Activated CD4-positive, alpha-beta T cell treated with anti-CD3 and anti-CD28 coated beads for 36 hours (primary cell): ENCODE data around the gene PCDHB16. TPM values are rescaled to one million over a fixed set of nuclear protein-coding genes. Genes with fewer than 3 reads are reported as not detected.
"Not testable (repeated sequence)": the region's sequence is repeated elsewhere in the genome, so short reads cannot be mapped to it uniquely, and the experiment has no call there.

ENCODE experiments used
- ATAC-seq: fragments of 200-7000 bp; cut with Tn5 transposase; one replicate; pipeline ENCODE4 v1.10.0; 2021; ENCODE audit warnings: mild to moderate bottlenecking, moderate library complexity
- CTCF ChIA-PET: fragments of 350-600 bp; sonication (Branson Sonifier 250); formaldehyde crosslinking; loops from one replicate; lab custom pipeline; 2021; ENCODE audit warnings: antibody characterized with exemption; lab: Charles Lee
- POLR2A ChIA-PET: fragments of 350-600 bp; sonication (Branson Sonifier 250); formaldehyde crosslinking; loops from one replicate; lab custom pipeline; 2021; ENCODE audit warnings: antibody characterized with exemption, inconsistent platforms; lab: Charles Lee
- DNase-seq: peaks from one replicate; pipeline ENCODE4 v3.0.0-alpha.2; 2020
- H3K27ac Mint-ChIP-seq: one replicate; pipeline ENCODE4 v1.8.0; 2021; ENCODE audit warnings: mixed read lengths
- H3K27me3 Mint-ChIP-seq: one replicate; pipeline ENCODE4 v1.8.0; 2021; ENCODE audit warnings: mixed read lengths
- H3K36me3 Mint-ChIP-seq: one replicate; pipeline ENCODE4 v1.8.0; 2021; ENCODE audit warnings: low read depth, mixed read lengths
- H3K4me1 Mint-ChIP-seq: one replicate; pipeline ENCODE4 v1.8.0; 2021; ENCODE audit warnings: mixed read lengths
- H3K4me3 Mint-ChIP-seq: one replicate; pipeline ENCODE4 v1.8.0; 2021; ENCODE audit warnings: mild to moderate bottlenecking, moderate library complexity, mixed read lengths
- H3K9me3 Mint-ChIP-seq: one replicate; pipeline ENCODE4 v1.8.0; 2021; ENCODE audit warnings: low read depth, mixed read lengths
- intact Hi-C, 2 experiments: fragments of 100-400 bp; cut with DNase I in 1 of 2; cut with micrococcal nuclease in 1 of 2; formaldehyde crosslinking; loops; one replicate each; pipeline versions ENCODE4 v1.14.2 to v1.15.1; 2022 to 2024; cut with DNase I, micrococcal nuclease
- total RNA-seq, 2 experiments: library from RNA; stranded (reverse); gene quantifications; one replicate each; pipeline ENCODE4 v1.2.3, GENCODE V29; 2021

PCDHB16 gene
- total RNA-seq, 2 experiments from 2014 or later, result not detected

DNA sequence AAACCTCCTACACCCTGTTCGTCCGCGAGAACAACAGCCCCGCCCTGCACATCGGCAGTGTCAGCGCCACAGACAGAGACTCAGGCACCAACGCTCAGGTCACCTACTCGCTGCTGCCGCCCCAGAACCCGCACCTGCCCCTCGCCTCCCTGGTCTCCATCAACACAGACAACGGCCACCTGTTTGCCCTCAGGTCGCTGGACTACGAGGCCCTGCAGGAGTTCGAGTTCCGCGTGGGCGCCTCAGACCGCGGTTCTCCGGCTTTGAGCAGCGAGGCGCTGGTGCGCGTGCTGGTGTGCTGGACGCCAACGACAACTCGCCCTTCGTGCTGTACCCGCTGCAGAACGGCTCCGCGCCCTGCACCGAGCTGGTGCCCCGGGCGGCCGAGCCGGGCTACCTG lies 24.8 kb upstream of the PCDHB16 start:
- ATAC-seq, H3K36me3 Mint-ChIP-seq, DNase-seq, intact Hi-C loops, POLR2A ChIA-PET, H3K4me1 Mint-ChIP-seq, CTCF ChIA-PET, H3K27ac Mint-ChIP-seq, H3K4me3 Mint-ChIP-seq: not testable (repeated sequence)
- H3K9me3 Mint-ChIP-seq, result peaks cover 11% of the 10 kb centered on the region
- H3K27me3 Mint-ChIP-seq, result peaks cover 40% of the 10 kb centered on the region

- intact Hi-C loops, H3K4me3 Mint-ChIP-seq, ATAC-seq, H3K36me3 Mint-ChIP-seq, H3K9me3 Mint-ChIP-seq, H3K27ac Mint-ChIP-seq, DNase-seq, H3K4me1 Mint-ChIP-seq, POLR2A ChIA-PET: not testable (repeated sequence)
- H3K27me3 Mint-ChIP-seq, result peaks cover 37% of the 10 kb centered on the region
- CTCF ChIA-PET, result interaction anchor here (0.6 kb wide), 1 partner anchor 100 kb away, joined by 3 read pairs; no protein-coding TSS in a partner anchor
Measured at GRCh38 chr5:141157901-141158300, 24.3 kb upstream of the PCDHB16 start.

- CTCF ChIA-PET, result interaction anchor here (0.6 kb wide), 1 partner anchor 15 kb away, joined by 3 read pairs; no protein-coding TSS in a partner anchor
- Mint-ChIP-seq H3K4me3 (no peak within 1 kb of the TSS), H3K4me1 (no peaks in the 10 kb centered on the region), H3K9me3 (peaks cover 12% of the 10 kb centered on the region), H3K36me3 (peaks cover 2% of the 10 kb centered on the region), H3K27me3 (peaks cover 36% of the 10 kb centered on the region), H3K27ac (no peak within 1 kb of the TSS)
- POLR2A ChIA-PET, result no interaction called here
- DNase-seq (peak; percentile 50), ATAC-seq (no peak)
- intact Hi-C loops, result no loop called here
Measured at GRCh38 chr5:141172381-141173204, 9.6 kb upstream of the PCDHB16 start, which contains the start of gene PCDHB7. PCDHB7 (plus strand) TSS chr5:141172644; CDS start chr5:141172836, 192 bp downstream.

DNA sequence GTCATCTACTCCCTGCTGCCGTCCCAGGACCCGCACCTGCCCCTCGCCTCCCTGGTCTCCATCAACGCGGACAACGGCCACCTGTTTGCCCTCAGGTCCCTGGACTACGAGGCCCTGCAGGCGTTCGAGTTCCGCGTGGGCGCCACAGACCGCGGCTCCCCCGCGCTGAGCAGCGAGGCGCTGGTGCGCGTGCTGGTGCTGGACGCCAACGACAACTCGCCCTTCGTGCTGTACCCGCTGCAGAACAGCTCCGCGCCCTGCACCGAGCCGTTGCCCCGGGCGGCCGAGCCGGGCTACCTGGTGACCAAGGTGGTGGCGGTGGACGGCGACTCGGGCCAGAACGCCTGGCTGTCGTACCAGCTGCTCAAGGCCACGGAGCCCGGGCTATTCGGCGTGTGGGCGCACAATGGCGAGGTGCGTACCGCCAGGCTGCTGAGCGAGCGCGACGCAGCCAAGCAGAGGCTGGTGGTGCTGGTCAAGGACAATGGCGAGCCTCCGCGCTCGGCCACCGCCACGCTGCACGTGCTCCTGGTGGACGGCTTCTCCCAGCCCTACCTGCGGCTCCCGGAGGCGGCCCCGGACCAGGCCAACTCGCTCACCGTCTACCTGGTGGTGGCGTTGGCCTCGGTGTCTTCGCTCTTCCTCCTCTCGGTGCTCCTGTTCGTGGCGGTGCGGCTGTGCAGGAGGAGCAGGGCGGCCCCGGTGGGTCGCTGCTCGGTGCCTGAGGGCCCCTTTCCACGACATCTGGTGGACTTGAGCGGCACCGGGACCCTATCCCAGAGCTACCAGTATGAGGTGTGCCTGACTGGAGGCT lies 7.7 kb upstream of the PCDHB16 start:
- H3K4me1 Mint-ChIP-seq, POLR2A ChIA-PET, CTCF ChIA-PET, H3K4me3 Mint-ChIP-seq, ATAC-seq, H3K36me3 Mint-ChIP-seq, intact Hi-C loops, DNase-seq, H3K27ac Mint-ChIP-seq: not testable (repeated sequence)
- H3K27me3 Mint-ChIP-seq, result peaks cover 27% of the 10 kb centered on the region
- peaks cover 12% of the 10 kb centered on the region for H3K9me3 Mint-ChIP-seq

GRCh38 chr5:141175933-141176332 lies 6.3 kb upstream of the PCDHB16 start:
- no peaks in the 10 kb centered on the region for H3K4me1 Mint-ChIP-seq
- POLR2A ChIA-PET, result no interaction called here
- ATAC-seq, result no peak
- H3K27ac Mint-ChIP-seq, result no peak overlapping the region
- CTCF ChIA-PET, result no interaction called here
- DNase-seq, result no peak
- no peak overlapping the region for H3K4me3 Mint-ChIP-seq
- H3K27me3 Mint-ChIP-seq, result peaks cover 25% of the 10 kb centered on the region
- H3K36me3 Mint-ChIP-seq, result peaks cover 5% of the 10 kb centered on the region
- H3K9me3 Mint-ChIP-seq, result peaks cover 13% of the 10 kb centered on the region
- intact Hi-C loops, result no loop called here

DNA sequence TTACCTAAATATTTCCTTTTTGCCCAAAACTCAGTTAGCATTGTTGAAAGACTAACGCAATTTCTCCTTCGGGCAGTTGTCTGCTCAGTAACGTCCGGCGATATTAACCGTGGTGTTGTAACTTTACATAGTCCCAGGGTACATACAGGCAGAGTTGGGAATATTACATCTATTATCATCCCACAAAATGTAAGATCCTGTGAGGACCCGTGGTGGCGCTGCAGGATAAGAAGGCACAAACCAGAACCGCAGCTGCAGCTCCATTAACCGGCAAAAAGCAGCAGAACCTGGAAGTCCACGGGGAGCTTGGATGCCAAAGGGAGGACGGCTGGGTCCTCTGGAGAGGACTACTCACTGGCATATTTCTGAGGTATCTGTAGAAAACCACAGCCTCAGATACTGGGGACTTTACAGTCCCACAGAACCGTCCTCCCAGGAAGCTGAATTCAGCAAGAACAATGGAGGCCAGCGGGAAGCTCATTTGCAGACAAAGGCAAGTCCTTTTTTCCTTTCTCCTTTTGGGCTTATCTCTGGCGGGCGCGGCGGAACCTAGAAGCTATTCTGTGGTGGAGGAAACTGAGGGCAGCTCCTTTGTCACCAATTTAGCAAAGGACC lies 4.5 kb upstream of the PCDHB16 start, which contains the start of gene PCDHB8:
TSS of gene PCDHB8 (plus strand) at position 214 of the 615 bp plus-strand sequence. CDS start at position 459, 245 bp downstream.
- H3K36me3 Mint-ChIP-seq, result peaks cover 11% of the 10 kb centered on the region

DNA sequence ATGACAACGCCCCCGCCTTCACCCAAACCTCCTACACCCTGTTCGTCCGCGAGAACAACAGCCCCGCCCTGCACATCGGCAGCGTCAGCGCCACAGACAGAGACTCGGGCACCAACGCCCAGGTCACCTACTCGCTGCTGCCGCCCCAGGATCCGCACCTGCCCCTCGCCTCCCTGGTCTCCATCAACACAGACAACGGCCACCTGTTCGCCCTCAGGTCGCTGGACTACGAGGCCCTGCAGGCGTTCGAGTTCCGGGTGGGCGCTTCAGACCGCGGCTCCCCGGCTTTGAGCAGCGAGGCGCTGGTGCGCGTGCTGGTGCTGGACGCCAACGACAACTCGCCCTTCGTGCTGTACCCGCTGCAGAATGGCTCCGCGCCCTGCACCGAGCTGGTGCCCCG lies 2.8 kb upstream of the PCDHB16 start:
- H3K27ac Mint-ChIP-seq, CTCF ChIA-PET, POLR2A ChIA-PET, DNase-seq, H3K4me1 Mint-ChIP-seq, H3K4me3 Mint-ChIP-seq, ATAC-seq, intact Hi-C loops: not testable (repeated sequence)
- peaks cover 31% of the 10 kb centered on the region for H3K27me3 Mint-ChIP-seq
- H3K9me3 Mint-ChIP-seq, result peaks cover 18% of the 10 kb centered on the region
- H3K36me3 Mint-ChIP-seq, result peaks cover 16% of the 10 kb centered on the region

More for the DNA sequence above, 4.5 kb upstream of the PCDHB16 start, which contains the start of gene PCDHB8:
- intact Hi-C loops, ATAC-seq, H3K4me1 Mint-ChIP-seq, POLR2A ChIA-PET, H3K4me3 Mint-ChIP-seq, H3K27ac Mint-ChIP-seq, DNase-seq: not testable (repeated sequence)
- CTCF ChIA-PET, result interaction anchor here (0.9 to 1.4 kb wide), 4 partner anchors 15 to 219 kb away, joined by 3 to 6 read pairs (median 4); partner anchors contain the start of genes PCDHB10 and PCDHB13
- Mint-ChIP-seq H3K27me3 (peaks cover 32% of the 10 kb centered on the region), H3K9me3 (peaks cover 18% of the 10 kb centered on the region)

GRCh38 chr5:141179876-141180275 lies 2.3 kb upstream of the PCDHB16 start:
- H3K36me3 Mint-ChIP-seq, result peaks cover 18% of the 10 kb centered on the region
- H3K9me3 Mint-ChIP-seq, result peaks cover 21% of the 10 kb centered on the region
- H3K27ac Mint-ChIP-seq, POLR2A ChIA-PET, ATAC-seq, CTCF ChIA-PET, H3K4me3 Mint-ChIP-seq, H3K4me1 Mint-ChIP-seq, DNase-seq, intact Hi-C loops: not testable (repeated sequence)
- H3K27me3 Mint-ChIP-seq, result peaks cover 35% of the 10 kb centered on the region

DNA sequence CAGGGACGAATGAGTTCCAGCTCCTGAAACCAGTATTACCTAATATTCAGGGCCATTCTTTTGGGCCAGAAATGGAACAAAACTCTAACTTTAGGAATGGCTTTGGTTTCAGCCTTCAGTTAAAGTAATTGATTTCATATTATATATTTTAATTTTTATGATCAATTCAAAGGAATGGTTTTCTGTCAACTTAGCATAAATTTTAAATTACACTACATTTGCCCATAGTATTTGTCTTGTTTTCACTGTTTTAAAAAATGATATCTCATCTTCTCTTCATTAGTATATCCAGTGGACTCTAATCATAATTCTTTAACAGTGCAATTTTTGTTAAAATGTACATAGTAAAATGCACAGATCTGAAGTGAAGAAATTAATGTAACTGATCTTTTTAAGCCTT lies 1.9 kb upstream of the PCDHB16 start:
- H3K27me3 Mint-ChIP-seq, result peaks cover 36% of the 10 kb centered on the region
- no peaks in the 10 kb centered on the region for H3K4me1 Mint-ChIP-seq
- ChIA-PET POLR2A (no interaction called here), CTCF (interaction anchor here (0.5 kb wide), 1 partner anchor 21 kb away, joined by 6 read pairs; no protein-coding TSS in a partner anchor)
- peaks cover 18% of the 10 kb centered on the region for H3K36me3 Mint-ChIP-seq
- DNase-seq (no peak), ATAC-seq (no peak)
- intact Hi-C loops, result no loop called here
- no peak overlapping the region for H3K4me3 Mint-ChIP-seq
- H3K27ac Mint-ChIP-seq, result no peak overlapping the region
- peaks cover 19% of the 10 kb centered on the region for H3K9me3 Mint-ChIP-seq

- H3K27ac Mint-ChIP-seq, POLR2A ChIA-PET, H3K4me1 Mint-ChIP-seq, ATAC-seq, H3K4me3 Mint-ChIP-seq, intact Hi-C loops, DNase-seq: not testable (repeated sequence)
- H3K36me3 Mint-ChIP-seq, result peaks cover 22% of the 10 kb centered on the region
- H3K9me3 Mint-ChIP-seq, result peaks cover 30% of the 10 kb centered on the region
- CTCF ChIA-PET, result interaction anchor here (0.6 kb wide), 1 partner anchor 160 kb away, joined by 3 read pairs; the partner anchor contains the start of gene PCDHGA3
- peaks cover 53% of the 10 kb centered on the region for H3K27me3 Mint-ChIP-seq
Measured at GRCh38 chr5:141184117-141184855, 2.1 kb downstream of the PCDHB16 start.
